Stomach (tissue), 4 donors: ENCODE measurements around the gene STXBP5.

ENCODE experiments used
- EP300 ChIP-seq: sonication (generic); formaldehyde crosslinking; IDR thresholded peaks from one replicate; pipeline ENCODE4 v1.6.1; 2017; ENCODE audit warnings: antibody characterized with exemption
- POLR2A ChIP-seq, 4 donors: fragments of 450-650 bp; IDR thresholded peaks; one replicate each; pipeline ENCODE4 v1.6.1; 2016; ENCODE audit warnings: antibody characterized with exemption in 4 of 4, control low read depth in 2 of 4, mild to moderate bottlenecking in 1 of 4, moderate library complexity in 1 of 4
- POLR2AphosphoS5 ChIP-seq, 3 donors: sonication (generic); formaldehyde crosslinking; IDR thresholded peaks; one replicate each; pipeline ENCODE4 v1.6.1; 2016; ENCODE audit warnings: antibody characterized with exemption in 3 of 3

DNA sequence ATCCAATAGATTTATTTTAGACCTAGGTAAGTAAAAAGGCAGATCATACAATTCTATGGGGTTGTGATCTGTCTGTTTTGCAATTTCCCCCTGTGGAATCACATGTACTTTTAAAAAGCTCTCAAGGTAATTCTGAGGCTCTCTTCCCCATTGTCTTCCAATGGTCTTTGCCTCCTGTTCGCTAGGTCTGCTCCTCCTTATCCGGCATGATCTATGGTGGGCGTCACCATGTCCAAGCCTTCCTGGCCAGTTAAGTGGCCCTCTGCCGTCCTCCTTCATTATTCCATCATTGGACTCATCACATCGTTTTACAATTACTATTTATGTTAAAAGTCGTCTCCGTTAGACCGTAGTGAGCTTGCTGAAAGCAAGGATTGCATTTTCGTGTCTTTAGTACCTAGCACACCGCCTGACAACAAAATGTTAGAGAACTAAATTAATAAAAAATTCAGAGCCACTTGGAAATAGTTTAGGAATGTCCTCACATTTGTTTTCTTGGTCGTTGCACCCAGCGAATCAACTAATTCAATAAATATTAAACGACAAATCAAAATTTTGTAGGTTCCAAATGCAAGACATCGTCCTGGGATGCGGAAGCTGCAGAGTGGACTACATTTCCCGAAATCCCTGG lies 2.2 kb upstream of the STXBP5 start:
- TF ChIP-seq EP300 (no peak), POLR2A (IDR thresholded peaks at IDR 0.05) (no peak), POLR2AphosphoS5 (IDR thresholded peaks at IDR 0.05) (no peak)
